Measurements from ENCODE around the gene SIPA1.

Gene SIPA1

GRCh38 chr11:65633390-65634108, 4.4 kb upstream of the SIPA1 start:
- TF ChIP-seq CTCF (IDR thresholded peaks at IDR 0.05; ENCODE audit: unreplicated experiment in 3 of 3): no peak
- Mint-ChIP-seq H3K4me1 (peaks cover under 1% of the 10 kb centered on the region), H3K27ac (no peak overlapping the region), H3K9me3 (no peaks in the 10 kb centered on the region), H3K4me3 (no peak overlapping the region), H3K36me3 (ENCODE audit: low read depth) (peaks cover 16% of the 10 kb centered on the region), H3K27me3 (ENCODE audit: low read depth) (no peaks in the 10 kb centered on the region)

- no peak for TF ChIP-seq CTCF (IDR thresholded peaks at IDR 0.05; ENCODE audit: unreplicated experiment in 3 of 3)
- Mint-ChIP-seq H3K9me3 (no peaks in the 10 kb centered on the region), H3K4me3 (no peak overlapping the region), H3K27me3 (ENCODE audit: low read depth) (no peaks in the 10 kb centered on the region), H3K4me1 (peaks cover 5% of the 10 kb centered on the region), H3K36me3 (ENCODE audit: low read depth) (peaks cover 15% of the 10 kb centered on the region), H3K27ac (no peak overlapping the region)
Observed at GRCh38 chr11:65634109-65634436, 3.8 kb upstream of the SIPA1 start.

GRCh38 chr11:65634440-65634839, 3.5 kb upstream of the SIPA1 start:
- Mint-ChIP-seq H3K36me3 (ENCODE audit: low read depth) (peaks cover 12% of the 10 kb centered on the region), H3K27ac (no peak overlapping the region), H3K9me3 (no peaks in the 10 kb centered on the region), H3K4me3 (no peak overlapping the region), H3K27me3 (ENCODE audit: low read depth) (no peaks in the 10 kb centered on the region), H3K4me1 (peaks cover 5% of the 10 kb centered on the region)
- TF ChIP-seq CTCF (IDR thresholded peaks at IDR 0.05; ENCODE audit: unreplicated experiment in 3 of 3): no peak

- no peaks in the 10 kb centered on the region for H3K27me3 Mint-ChIP-seq (ENCODE audit: low read depth)
- H3K36me3 Mint-ChIP-seq (ENCODE audit: low read depth): peaks cover 12% of the 10 kb centered on the region
- no peak for TF ChIP-seq CTCF (IDR thresholded peaks at IDR 0.05; ENCODE audit: unreplicated experiment in 3 of 3)
- no peak overlapping the region for H3K4me3 Mint-ChIP-seq
- no peaks in the 10 kb centered on the region for H3K9me3 Mint-ChIP-seq
- peaks cover 5% of the 10 kb centered on the region for H3K4me1 Mint-ChIP-seq
- H3K27ac Mint-ChIP-seq: no peak overlapping the region
Observed at GRCh38 chr11:65634905-65635731, 2.8 kb upstream of the SIPA1 start.

- Mint-ChIP-seq H3K9me3 (no peaks in the 10 kb centered on the region), H3K4me3 (peak overlapping the region; percentile 38 to 55 (median 42)), H3K4me1 (peaks cover 5% of the 10 kb centered on the region), H3K36me3 (ENCODE audit: low read depth) (peaks cover 12% of the 10 kb centered on the region), H3K27me3 (ENCODE audit: low read depth) (no peaks in the 10 kb centered on the region), H3K27ac (no peak overlapping the region)
- TF ChIP-seq CTCF (IDR thresholded peaks at IDR 0.05; ENCODE audit: unreplicated experiment in 3 of 3): no peak
Observed at GRCh38 chr11:65636108-65637031, 1.5 kb upstream of the SIPA1 start.
